Bone marrow (tissue), 2 donors: ENCODE measurements around the gene METTL21C.

Experiments
- DNase-seq, 2 donors: peaks; one replicate each; lab custom pipeline; 2025; lab: John Stamatoyannopoulos, UW

Gene METTL21C

GRCh38 chr13:102667023-102667422, 27.8 kb downstream of the METTL21C start:
- no peak for DNase-seq

DNA sequence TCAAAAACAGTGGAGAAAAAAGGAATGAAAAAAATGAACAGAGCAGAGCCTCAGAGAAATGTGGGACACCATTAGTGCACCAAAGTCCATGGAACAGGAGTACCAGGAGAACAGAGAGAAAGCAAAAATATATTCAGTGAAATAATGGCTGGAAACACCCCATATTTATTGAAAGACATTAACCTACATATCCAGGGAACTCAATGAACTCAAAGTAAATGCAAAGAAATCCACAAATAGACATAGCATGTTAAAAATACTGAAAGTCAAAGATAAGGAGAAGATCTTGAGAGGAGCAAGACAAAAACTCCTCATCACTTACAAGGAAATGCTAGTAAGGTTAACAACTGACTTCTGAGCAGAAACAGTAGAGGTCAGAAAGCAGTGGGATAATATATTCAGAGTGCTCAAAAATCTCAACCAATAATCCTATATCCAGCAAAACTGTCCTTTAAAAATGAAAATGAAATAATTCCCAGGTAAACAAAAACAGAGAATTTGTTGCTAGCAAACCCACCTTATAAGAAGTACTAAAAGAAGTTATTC, 35.6 kb downstream of the METTL21C start:
- no peak for DNase-seq

DNA sequence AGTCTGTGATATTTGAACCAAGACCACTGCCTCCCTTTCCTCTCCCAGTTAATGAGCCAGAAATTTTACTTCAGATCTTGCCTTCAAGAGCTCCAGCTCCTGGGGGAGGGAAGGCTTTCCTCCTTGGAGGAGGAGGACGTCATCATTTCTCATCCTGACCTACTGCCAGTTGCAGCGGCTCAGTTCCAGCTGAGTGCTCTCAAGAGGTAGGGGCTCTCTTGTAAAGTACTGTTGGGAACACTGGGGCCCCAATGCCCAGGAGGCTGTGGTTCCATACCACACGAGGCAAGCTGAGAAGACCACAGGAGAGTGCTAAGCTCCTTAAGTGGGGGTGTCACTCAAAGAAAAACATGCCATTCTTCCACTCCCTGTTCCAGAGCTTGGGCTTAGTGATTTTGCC, 36.2 kb downstream of the METTL21C start:
- DNase-seq, result no peak

DNA sequence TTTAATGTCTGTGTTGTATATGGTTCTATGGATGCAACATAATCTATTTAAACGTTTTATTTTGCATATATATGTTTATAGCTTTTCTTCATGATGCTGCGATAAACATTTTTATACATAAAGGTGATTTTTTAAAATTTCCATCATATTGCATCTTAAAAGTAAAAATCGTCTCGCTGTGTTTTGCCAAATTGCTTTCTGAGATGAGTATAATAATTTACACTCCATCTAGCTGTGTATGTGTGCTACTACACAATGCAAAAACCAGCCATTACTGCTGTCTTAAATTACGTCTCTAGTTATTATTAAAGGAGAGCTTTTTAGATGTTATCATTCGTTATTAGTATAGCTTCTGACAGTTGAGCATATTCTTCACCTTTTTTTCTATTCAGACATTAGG, 37.2 kb downstream of the METTL21C start:
- DNase-seq, result no peak

DNA sequence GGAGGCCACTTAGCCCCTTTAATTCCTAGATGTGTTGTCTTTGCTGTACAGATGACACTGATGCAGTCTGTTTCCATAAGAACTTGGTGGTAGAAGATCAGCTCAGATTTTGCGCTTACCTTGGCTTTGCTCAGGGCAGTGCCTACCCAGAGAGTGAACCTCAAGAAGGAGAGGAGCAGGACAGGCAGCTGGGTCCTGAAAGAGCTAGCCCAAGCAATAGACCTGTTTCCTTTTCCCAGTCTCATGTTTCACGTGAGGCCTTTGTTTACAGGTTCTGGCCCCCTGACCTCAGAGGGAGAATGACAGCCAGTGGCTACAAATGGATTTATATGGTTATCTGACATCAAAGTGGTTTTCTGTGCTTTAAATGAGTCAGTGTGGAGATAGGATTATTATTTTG, 40.1 kb downstream of the METTL21C start:
- DNase-seq, result no peak

DNA sequence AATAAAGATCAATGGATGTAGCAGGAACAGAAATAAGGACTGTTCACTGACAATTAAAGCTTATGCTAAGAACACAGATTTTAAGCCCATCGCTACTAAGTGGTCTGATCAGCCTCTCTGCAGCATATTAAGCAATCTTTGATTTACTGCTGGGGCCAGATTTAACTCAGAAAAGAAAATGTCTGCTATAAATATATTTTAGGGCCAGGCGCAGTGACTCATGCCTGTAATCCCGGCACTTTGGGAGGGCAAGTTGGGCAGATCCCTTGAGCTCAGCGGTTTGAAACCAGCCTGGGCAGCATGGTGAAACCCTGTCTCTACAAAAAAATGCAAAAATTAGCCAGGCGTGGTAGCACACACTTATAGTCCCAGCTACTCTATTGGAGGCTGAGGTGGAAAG, 43.0 kb downstream of the METTL21C start:
- DNase-seq, result no peak

- no peak for DNase-seq
Observed at GRCh38 chr13:102651392-102651791, 43.5 kb downstream of the METTL21C start.

GRCh38 chr13:102650444-102650843, 44.4 kb downstream of the METTL21C start:
- DNase-seq, result no peak

- DNase-seq, result no peak
Observed at GRCh38 chr13:102648046-102648445, 46.8 kb downstream of the METTL21C start.

DNA sequence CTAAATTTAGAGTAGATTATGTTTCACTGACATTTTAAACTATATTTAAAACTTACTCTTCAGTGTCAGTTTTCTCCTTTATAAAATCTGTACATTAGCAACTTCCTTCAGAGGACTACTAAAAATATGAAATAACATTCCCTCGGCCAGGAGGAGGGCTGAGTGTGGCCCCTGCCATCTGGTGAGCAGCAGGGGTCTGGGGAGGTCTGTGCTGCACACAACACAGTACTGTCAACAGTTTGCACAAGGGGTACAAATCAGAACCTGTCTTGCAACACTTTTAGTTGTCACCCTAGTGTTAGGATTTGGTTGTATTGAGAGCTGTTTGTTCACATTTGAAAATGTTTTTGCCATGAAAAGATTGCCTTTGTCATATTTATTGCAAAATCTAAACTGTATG, 49.1 kb downstream of the METTL21C start:
- DNase-seq, result no peak

DNA sequence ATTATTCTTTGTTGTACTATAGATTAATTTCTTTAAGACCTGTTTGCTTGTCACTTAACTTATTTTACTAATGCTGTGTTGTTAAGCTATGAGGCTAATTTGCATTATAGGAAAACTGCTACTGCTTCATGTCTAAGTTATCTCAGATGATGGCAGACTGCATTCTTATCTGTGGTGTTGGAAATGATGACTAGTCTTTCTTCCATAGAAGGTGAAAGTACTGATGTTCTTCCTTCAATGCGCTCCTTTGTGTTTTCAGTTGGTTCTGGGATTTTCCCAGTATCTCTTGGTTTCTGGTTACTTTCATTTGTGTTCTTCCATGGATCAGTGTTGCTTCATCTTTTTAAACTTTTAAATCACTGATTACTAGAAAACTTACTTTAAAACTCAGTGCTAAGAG, 51.2 kb downstream of the METTL21C start:
- no peak for DNase-seq

- DNase-seq, result no peak
Observed at GRCh38 chr13:102642475-102642874, 52.4 kb downstream of the METTL21C start.

DNA sequence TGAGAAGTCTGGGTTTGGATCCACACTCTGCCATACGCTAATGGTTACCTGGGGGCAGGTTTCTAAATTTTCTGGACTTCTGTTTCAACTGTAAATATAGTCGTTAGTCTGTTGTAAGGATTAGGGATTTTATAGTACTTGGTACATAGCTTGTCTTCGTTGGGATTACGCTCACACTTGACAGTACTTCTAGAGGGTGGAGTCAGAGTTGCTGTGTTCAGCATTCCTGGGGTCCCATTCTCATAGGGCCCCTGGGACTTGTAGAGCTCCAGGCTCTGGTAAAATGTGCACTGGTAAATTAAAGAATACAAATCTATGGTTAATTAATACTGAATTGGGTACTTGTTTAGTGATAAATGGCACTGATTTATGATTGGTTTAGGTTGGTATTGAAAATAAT, 52.8 kb downstream of the METTL21C start:
- DNase-seq, result no peak

DNA sequence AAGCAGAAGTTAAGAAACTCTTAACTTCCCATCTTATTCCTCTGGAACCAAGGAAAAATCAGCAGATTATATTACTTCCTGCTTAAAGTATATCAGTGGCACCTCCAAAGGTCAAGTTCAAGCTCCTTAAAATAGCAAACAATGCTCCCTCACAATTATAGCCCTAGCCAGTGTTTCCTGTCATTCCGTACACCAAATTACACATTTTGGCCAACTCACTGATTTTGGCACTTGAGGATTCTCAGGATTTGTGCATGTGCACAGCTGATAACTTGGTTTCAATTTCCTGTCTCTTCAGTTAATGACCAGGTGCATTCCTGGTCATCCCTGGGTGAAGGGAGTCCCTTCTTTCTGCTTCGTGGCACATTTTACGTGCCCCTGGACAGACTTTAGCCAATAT, 56.1 kb downstream of the METTL21C start:
- DNase-seq, result no peak
